HG02840 (cell line): ENCODE data around the gene EPS8.

Experiments
- ATAC-seq: cut with Tn5 transposase; IDR thresholded peaks from one replicate; pipeline ENCODE4 v1.9.1; 2021; ENCODE audit warnings: mild to moderate bottlenecking, moderate library complexity, moderate number of reproducible peaks; ENCODE audit not compliant: unreplicated experiment, low FRiP score

The EPS8 gene

GRCh38 chr12:15581006-15581405, 208.2 kb downstream of the EPS8 start:
- ATAC-seq, result no peak

- no peak for ATAC-seq
Observed at GRCh38 chr12:15580431-15580830, 208.8 kb downstream of the EPS8 start.

- ATAC-seq, result no peak
Observed at GRCh38 chr12:15575671-15576541, 213.3 kb downstream of the EPS8 start.

GRCh38 chr12:15574353-15574752, 214.8 kb downstream of the EPS8 start:
- ATAC-seq, result no peak
